Gastroesophageal sphincter (tissue), 3 donors: ENCODE results near the gene FOXN3.

Experiments
- CTCF ChIP-seq, 4 experiments: fragments of 200-600 bp in 2 of 4; fragments of 450-650 bp in 2 of 4; sonication (generic) in 1 of 4; IDR thresholded peaks; one replicate each; pipeline ENCODE4 v1.5.1; 2017 to 2019; ENCODE audit warnings: antibody characterized with exemption in 4 of 4, mild to moderate bottlenecking in 2 of 4, moderate library complexity in 2 of 4
- EP300 ChIP-seq: sonication (generic); formaldehyde crosslinking; IDR thresholded peaks from one replicate; pipeline ENCODE4 v1.6.1; 2017; ENCODE audit warnings: antibody characterized with exemption, mild to moderate bottlenecking
- POLR2A ChIP-seq, 2 donors: fragments of 450-650 bp; IDR thresholded peaks; one replicate each; pipeline ENCODE4 v1.6.1; 2017; ENCODE audit warnings: antibody characterized with exemption in 2 of 2, mild to moderate bottlenecking in 2 of 2, moderate library complexity in 1 of 2
- POLR2AphosphoS5 ChIP-seq: sonication (generic); formaldehyde crosslinking; IDR thresholded peaks from one replicate; pipeline ENCODE4 v1.6.1; 2017; ENCODE audit warnings: antibody characterized with exemption

DNA sequence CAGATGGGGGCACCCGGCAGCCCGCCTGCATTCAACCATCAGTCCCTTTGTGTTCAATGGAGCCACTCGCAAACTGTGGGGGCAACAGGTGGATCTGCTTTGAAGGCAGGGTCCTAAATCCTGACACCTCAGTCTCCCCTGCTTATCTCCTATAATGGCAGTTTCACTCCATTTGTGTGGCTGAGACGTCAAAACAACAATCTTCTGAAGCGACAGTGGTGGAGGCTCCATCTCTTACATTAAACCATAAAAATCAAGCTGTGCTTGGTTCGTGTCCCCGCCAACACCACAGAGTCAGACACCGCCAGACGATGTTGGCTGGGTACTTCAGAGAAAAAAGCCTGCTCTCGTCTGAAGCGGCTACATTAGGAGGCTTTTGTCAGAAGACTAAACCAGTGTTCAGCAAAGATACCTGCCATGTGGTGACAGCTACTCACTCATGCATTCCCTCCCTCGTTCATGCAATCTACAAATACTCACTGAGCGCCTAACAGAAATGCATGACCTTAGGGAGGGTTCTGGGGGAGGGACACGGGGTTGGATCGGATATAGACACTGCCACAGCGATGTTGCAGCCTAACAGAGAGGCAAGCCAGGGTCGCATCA is 253.9 kb downstream of the FOXN3 start:
- no peak for TF ChIP-seq POLR2A (IDR thresholded peaks at IDR 0.05)
- TF ChIP-seq CTCF (IDR thresholded peaks at IDR 0.05): no peak
- TF ChIP-seq EP300: no peak
- no peak for TF ChIP-seq POLR2AphosphoS5
